ENCODE data around the gene TRMT44.
"Not testable (repeated sequence)": the region's sequence is repeated elsewhere in the genome, so short reads cannot be mapped to it uniquely, and the experiment has no call there.

The TRMT44 gene

GRCh38 chr4:8407756-8408155, 32.8 kb upstream of the TRMT44 start:
- DNase-seq: no peak

- DNase-seq: peak; percentile 43
Measured at GRCh38 chr4:8409264-8410065, 31.1 kb upstream of the TRMT44 start.

- no peak for DNase-seq
Measured at GRCh38 chr4:8410066-8410625, 30.4 kb upstream of the TRMT44 start.

GRCh38 chr4:8410641-8411271, 29.8 kb upstream of the TRMT44 start:
- no peak for DNase-seq

- no peak for DNase-seq
Measured at GRCh38 chr4:8411351-8412180, 29.0 kb upstream of the TRMT44 start.

GRCh38 chr4:8412288-8412687, 28.3 kb upstream of the TRMT44 start:
- DNase-seq: no peak

- no peak for DNase-seq
Measured at GRCh38 chr4:8414377-8414776, 26.2 kb upstream of the TRMT44 start.

- no peak for DNase-seq
Measured at GRCh38 chr4:8417071-8417614, 23.4 kb upstream of the TRMT44 start.

GRCh38 chr4:8419222-8420041, 21.1 kb upstream of the TRMT44 start:
- DNase-seq: no peak

GRCh38 chr4:8420151-8420550, 20.4 kb upstream of the TRMT44 start:
- not testable (repeated sequence) for DNase-seq

- no peak for DNase-seq
Measured at GRCh38 chr4:8422327-8422726, 18.2 kb upstream of the TRMT44 start.

- DNase-seq: no peak
Measured at GRCh38 chr4:8422786-8423185, 17.8 kb upstream of the TRMT44 start.

- no peak for DNase-seq
Measured at GRCh38 chr4:8427262-8427661, 13.3 kb upstream of the TRMT44 start.

GRCh38 chr4:8427761-8428287, 12.8 kb upstream of the TRMT44 start:
- no peak for DNase-seq

GRCh38 chr4:8428288-8429097, 12.1 kb upstream of the TRMT44 start:
- peak; percentile 86 for DNase-seq

- DNase-seq: no peak
Measured at GRCh38 chr4:8431553-8431952, 9.0 kb upstream of the TRMT44 start.

- no peak for DNase-seq
Measured at GRCh38 chr4:8433136-8433535, 7.4 kb upstream of the TRMT44 start.

GRCh38 chr4:8434251-8435073, 6.1 kb upstream of the TRMT44 start:
- no peak for DNase-seq

- DNase-seq: peak; percentile 12
Measured at GRCh38 chr4:8435656-8436121, 4.9 kb upstream of the TRMT44 start.

GRCh38 chr4:8437281-8437680, 3.3 kb upstream of the TRMT44 start:
- DNase-seq: no peak

Measured in effector CD4-positive, alpha-beta T cell (primary cell).